ENCODE data around the gene VWA7.

DNA sequence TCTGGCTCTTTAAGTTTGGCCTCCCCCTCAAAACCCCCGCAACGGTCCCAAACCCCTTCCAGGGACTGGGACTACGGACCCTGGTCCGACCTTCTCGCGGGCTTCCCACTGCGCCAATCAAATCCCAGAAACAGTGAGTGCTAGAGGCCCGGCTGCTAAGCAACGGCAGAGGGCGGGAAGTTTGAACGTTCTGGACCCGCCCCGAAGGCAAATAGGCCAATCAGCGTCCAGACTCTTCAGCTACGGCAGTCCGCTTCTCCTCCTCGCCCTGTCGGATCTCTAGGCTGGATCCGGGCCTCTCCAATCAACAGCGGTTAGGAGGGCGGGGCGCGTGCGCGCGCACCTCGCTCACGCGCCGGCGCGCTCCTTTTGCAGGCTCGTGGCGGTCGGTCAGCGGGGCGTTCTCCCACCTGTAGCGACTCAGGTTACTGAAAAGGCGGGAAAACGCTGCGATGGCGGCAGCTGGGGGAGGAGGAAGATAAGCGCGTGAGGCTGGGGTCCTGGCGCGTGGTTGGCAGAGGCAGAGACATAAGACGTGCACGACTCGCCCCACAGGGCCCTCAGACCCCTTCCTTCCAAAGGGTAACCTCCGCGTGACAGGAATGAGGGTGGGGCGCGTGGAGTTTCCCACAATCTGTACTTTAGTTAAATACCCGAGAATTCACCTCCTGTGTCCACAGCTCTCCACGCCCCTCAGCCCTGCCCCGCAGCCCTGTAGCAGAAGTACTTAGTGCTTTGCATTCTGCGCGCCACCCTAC lies 37.3 kb downstream of the VWA7 start, which contains the start of gene MSH5:
- peak in 2 of 4 donors; percentile 31 to 83 for TF ChIP-seq POLR2A (IDR thresholded peaks at IDR 0.05)
- TF ChIP-seq, protein P1, sequence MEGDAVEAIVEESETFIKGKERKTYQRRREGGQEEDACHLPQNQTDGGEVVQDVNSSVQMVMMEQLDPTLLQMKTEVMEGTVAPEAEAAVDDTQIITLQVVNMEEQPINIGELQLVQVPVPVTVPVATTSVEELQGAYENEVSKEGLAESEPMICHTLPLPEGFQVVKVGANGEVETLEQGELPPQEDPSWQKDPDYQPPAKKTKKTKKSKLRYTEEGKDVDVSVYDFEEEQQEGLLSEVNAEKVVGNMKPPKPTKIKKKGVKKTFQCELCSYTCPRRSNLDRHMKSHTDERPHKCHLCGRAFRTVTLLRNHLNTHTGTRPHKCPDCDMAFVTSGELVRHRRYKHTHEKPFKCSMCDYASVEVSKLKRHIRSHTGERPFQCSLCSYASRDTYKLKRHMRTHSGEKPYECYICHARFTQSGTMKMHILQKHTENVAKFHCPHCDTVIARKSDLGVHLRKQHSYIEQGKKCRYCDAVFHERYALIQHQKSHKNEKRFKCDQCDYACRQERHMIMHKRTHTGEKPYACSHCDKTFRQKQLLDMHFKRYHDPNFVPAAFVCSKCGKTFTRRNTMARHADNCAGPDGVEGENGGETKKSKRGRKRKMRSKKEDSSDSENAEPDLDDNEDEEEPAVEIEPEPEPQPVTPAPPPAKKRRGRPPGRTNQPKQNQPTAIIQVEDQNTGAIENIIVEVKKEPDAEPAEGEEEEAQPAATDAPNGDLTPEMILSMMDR (IDR thresholded peaks at IDR 0.05), result peak in 2 of 6 experiments; percentile 1 to 3

Measured in esophagus squamous epithelium (tissue), 4 donors.